HG02798 (cell line): ENCODE results near the gene APOB.

ENCODE experiments used
- ATAC-seq: cut with Tn5 transposase; IDR thresholded peaks from one replicate; pipeline ENCODE4 v1.9.1; 2021; ENCODE audit warnings: mild to moderate bottlenecking; ENCODE audit not compliant: unreplicated experiment, poor library complexity

Gene APOB

DNA sequence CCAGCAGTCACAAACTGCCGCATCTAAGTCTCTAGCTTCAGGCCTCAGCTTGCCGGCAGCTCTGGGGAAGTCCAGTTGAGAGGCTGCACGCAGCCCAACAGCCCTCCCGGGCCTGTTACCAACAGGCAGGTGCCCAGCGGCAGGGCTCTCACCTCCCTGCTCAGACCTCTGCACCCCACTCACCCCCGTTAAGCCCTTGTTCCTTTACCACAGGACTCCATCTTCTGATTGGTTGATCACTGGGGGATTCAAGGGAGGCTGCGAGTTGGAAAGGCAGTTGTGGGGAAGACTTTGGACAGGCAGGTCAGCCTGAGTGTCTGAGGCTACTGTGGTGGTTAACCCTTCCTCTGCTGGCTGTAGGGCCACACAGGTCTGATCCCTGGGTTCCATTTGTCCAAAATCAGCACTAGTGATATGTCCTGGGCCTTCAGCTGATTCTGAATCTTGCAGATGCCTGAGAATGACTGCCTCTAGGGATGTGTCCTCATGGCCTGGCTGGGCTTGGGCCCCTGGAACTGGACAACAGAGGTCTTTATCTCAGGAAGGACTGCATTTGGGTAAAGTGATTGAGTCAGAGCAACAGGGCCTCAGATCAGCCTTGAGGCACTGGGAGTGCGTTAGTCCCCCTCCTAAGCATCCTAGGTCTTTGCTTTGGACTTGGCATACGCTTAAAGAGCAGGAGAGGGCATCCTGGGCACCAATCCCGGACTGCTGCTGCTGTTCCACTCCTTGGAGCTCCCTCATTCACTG is 88.4 kb downstream of the APOB start:
- no peak for ATAC-seq

DNA sequence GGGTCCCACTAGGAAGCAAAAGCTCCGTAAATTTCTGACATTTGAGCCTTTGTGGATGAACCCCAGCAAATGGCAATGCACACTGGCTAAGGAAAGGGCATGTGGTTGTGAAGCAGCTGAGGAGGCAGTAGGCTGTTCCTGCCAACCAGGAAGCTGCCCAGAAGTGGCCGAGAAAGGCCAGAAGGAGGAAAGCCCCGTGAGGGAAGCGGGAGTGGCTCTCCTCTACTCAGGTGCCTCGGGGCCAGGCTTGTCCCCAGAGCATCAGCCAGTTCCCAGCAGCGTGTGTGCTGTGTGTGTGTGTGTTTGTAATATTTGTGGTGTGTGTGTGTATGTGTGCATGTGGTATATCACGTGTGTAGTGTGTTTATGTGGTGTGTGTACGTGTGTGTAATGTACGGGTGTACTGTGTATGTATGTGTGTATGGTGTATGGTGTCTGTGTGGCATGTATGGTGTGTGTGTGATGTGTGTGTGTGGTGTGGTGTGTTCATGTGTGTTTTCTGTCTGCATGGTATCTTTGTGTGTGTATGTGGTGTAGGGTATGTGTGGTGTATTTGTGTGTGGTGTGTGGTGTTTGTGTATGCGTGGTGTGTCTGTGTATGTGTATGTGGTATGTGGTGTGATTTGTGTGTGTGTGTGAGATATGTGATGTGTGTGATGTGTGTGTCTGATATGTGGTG is 90.6 kb downstream of the APOB start:
- no peak for ATAC-seq
